NK-92 treated with Interleukin-12 subunit alpha and Interleukin-12 subunit beta, amount 100 ng/mL, for 24 hours (cell line): ENCODE measurements around the gene VAMP8.
"Not testable (repeated sequence)": the region's sequence is repeated elsewhere in the genome, so short reads cannot be mapped to it uniquely, and the experiment has no call there.

Source experiments
- DNase-seq: peaks from one replicate; lab custom pipeline; 2025; lab: John Stamatoyannopoulos, UW

Gene VAMP8

DNA sequence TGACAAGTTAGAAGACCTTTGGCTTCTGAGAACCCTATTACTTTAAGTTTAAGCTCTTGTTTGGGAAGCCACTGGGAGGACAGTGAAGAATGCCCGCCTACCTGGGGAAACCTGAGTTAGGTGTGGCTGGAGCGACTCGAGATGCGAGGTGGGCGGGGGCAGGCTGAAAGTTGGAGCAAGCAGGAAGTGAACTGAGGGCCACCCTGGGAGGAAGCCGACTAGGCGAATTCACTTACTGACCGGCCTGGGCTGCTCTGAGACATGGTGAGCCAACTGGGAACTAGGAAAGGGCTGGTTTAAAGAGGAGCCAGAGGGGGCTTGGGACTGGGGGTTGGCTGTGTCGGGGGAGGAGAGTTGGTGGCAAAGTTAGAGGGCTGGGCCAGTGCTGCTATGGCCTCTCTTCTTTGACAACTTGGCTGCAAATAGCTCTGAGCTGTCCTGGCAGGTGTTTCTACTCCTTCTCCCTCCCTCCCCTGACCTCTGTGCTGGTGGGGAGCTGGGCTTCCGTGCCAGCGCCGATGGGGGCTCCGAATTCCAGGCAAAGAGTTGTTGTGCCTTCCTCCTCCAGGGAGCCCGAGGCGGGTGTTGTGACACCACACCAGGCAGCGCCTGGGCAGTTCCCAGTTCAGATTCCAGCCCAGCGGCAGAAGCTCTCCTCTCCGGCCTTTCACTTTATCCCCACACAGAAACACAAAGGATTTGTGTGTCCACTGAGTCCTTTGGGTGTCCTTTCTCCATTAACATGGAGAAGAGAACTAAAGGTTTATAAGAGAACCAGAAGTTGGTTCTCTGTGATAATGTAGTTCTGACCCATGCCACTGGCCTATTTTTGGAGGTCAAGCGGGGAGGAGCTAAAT lies at the start of gene VAMP8:
Gene VAMP8, plus strand, starts transcription at position 201 of the 857 bp plus-strand sequence. Its CDS starts 61 bp downstream, at position 262.
- peak; percentile 32 for DNase-seq

DNA sequence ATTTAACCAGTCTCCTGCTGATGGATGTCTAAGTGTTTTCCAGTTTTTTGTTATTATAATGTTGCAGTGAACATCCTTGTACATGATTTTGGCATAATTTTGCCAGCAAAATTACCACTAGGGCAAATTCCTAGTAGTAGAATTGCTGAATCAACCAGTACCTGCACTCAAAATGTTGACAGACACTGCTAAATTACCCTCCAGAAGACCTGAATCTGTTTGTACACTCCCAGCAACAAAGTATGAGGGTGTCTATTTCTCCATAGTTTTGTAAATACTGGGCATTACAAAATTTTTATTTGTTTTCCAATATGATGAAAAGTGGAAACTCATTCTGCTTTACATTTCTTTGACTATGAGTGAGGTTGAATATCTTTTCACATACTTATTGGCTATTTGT lies 49.6 kb upstream of the VAMP8 start:
- DNase-seq: no peak

DNA sequence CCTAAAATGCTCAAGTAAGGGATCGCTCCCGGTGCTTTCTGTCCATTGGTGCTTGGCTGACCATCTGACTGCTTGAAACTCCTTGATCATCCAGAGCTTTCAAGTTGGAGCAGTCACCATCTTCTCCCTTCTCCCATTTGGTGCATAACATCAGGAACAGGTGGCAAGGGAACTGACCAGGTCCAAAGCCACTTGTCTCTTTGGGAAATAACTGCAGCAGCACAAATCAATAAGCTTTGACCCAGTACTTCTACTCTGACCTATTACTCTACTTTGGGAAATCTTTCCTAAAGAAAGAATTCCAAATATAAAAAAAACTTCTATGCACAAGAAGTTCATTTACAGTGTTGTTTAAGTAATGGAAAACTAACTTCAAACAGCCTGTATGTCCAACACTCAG lies 49.0 kb upstream of the VAMP8 start:
- no peak for DNase-seq

- DNase-seq: no peak
These were observed 47.6 kb upstream of the VAMP8 start for GRCh38 chr2:85529809-85530208.

- DNase-seq: no peak
These were observed 45.8 kb upstream of the VAMP8 start for GRCh38 chr2:85531589-85531988.

GRCh38 chr2:85534099-85534498 lies 43.3 kb upstream of the VAMP8 start:
- no peak for DNase-seq

DNA sequence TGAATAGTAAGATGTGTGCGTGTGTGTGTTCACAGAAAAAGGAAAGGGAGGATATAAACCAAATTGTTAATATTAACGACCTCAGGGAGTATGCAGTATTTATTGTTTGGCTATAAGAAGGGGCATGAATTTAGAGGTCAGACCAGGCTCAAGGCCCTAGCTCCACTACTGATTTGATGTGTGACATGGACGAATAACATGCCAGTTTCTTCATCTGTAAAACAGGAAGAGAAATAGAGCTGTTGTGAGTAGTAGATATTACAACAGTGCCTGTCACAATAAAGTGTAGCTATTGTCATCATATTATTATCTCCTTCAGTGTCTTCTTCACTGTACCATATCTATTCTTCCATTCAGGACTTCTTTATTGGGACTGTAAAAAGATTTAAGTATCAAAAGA lies 42.5 kb upstream of the VAMP8 start:
- no peak for DNase-seq

- DNase-seq: no peak
These were observed 40.9 kb upstream of the VAMP8 start for GRCh38 chr2:85536479-85536878.

DNA sequence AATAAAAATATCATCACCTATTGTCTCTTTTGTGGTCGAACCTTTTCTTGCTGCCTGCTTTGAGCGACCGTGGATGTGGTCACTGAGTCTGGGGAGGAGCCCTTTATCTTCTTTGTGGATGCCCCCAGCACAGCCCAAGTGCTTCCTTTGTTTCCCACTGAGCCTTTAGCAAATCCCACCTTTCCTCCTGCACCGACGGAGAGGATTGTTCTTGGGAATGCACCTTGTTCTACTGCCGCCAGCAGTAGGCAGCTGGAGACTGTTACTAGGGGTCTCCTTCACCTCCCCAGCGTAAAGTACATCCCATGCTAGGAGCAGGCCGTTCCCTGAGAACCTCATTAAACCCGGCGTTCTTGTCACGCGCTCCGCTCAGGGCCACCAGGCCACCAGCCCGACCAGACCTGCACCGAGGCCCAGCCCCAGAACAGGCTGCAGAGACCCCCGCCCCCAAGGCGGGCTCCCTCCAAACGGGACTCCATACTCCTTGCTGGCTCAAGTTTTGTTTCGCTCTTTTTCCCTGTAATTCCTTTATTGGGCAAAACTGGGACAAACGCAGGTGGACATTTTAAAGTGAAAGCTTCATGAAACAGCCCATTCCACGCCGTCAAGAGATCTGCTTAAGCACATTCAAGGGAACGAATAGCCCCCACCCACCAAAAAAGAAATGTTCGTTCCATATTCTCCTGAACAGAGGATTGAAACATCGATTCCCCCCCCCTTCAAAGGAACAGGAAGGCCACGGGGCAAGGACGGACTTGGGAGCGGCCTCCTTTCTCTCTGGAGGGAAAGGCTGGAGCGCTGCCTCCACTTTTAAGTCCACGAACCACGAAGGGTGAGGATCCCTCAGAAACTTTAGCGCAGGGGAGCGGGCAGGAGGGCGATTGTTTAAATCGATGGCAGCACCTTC lies 39.5 kb upstream of the VAMP8 start:
- DNase-seq: peak; percentile 36

- peak; percentile 91 for DNase-seq
These were observed 38.7 kb upstream of the VAMP8 start, which contains the start of gene MAT2A for GRCh38 chr2:85538507-85539360. Gene MAT2A, plus strand, starts transcription at chr2:85539168. Its CDS starts 120 bp downstream, at chr2:85539288.

GRCh38 chr2:85539361-85540132 lies 37.8 kb upstream of the VAMP8 start:
- DNase-seq: peak; percentile 76

- no peak for DNase-seq
These were observed 37.2 kb upstream of the VAMP8 start for GRCh38 chr2:85540133-85540648.

- no peak for DNase-seq
These were observed 36.1 kb upstream of the VAMP8 start for GRCh38 chr2:85541262-85541661.

DNA sequence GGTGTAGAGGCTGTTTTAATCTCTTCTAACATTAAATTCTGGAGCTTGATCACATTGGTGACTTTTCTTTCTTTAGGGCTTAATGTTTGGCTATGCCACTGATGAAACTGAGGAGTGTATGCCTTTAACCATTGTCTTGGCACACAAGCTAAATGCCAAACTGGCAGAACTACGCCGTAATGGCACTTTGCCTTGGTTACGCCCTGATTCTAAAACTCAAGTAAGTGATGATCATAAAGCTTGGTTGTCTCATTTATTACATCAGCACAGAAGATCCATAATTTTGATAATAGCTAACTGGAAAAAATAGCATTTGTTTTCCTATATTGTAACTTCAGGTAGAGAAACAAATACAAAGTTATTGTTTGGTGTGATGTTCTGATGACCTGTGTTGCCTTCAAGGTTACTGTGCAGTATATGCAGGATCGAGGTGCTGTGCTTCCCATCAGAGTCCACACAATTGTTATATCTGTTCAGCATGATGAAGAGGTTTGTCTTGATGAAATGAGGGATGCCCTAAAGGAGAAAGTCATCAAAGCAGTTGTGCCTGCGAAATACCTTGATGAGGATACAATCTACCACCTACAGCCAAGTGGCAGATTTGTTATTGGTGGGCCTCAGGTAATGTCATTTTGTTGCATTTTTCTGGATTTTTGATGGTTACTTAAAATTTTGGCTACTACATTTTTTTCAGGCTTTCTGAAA lies 35.5 kb upstream of the VAMP8 start:
- no peak for DNase-seq

DNA sequence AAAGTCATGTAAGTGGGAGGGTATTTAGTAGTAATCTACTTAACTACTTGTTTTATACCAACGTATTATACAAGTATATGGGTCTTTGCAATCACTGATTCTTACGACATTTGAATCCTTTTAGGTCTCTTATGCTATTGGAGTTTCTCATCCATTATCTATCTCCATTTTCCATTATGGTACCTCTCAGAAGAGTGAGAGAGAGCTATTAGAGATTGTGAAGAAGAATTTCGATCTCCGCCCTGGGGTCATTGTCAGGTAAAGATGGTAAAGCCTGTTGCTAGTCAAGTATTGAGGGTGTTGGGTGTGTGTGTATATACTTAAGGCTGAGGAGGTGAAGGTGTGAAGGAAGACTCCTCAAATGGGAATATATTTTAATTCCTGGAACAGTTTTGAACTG lies 34.6 kb upstream of the VAMP8 start:
- DNase-seq: no peak

- not testable (repeated sequence) for DNase-seq
These were observed 33.1 kb upstream of the VAMP8 start for GRCh38 chr2:85544254-85544691.

DNA sequence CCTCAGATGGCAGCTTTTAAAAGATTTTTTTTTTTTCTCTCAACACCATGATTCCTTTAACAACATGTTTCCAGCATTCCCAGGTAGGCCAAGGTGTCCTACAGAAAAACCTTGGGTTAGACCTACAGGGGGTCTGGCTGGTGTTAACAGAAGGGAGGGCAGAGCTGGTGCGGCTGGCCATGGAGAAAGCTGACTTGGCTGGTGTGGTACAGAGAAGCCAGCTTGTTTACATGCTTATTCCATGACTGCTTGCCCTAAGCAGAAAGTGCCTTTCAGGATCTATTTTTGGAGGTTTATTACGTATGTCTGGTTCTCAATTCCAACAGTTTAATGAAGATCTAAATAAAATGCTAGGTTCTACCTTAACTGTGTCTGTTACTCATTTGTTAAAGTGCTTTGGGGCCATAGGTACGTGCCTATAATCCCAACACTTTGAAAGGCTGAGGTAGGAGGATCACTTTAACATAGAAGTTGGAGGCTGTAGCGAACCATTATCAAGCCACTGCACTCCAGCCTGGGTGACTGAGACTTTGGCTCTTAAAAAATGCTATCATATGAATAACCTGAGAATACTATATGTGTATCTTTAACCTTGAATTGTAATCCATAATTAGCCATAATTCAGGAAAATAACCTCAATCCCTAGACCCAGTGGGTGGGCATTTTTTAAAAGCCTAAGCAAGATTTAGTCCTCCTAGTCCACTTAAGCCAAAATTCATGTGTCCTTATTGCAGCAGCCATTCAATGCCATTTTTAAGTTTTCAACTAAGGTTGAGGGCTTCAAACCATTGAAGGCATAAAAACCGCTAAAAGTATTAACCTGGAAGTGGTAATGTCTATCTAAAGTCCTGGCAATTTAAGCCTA lies 32.2 kb upstream of the VAMP8 start:
- DNase-seq: not testable (repeated sequence)

DNA sequence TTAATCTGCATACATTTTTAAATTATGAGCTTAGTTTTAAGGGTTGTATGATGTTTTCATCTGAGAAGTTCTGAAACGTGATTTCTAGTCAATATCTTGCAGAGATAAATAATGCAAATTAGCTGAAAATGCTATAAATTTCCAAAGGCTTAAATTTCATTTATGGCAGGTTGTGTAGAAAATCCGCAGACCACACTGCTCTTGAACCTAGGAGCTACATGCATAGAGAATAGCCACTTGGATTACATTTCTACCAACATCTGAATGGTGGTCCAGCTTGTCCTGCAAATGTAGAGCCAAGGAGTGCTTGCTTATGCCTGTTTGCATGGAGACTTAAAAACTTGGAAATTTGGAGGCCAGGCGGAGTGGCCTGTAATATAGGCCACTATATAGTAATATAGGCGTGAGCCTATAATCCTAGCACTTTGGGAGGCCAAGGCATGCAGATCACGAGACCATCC lies 31.6 kb upstream of the VAMP8 start:
- no peak for DNase-seq
